SK-N-SH treated with all-trans-retinoic acid at 6 μM for 48 hours (cell line): ENCODE data around the gene RLN3.

Experiments
- ARNTL ChIP-seq: fragments of 450-650 bp; formaldehyde crosslinking; IDR thresholded peaks from 2 replicates; pipeline ENCODE4 v1.5.0; 2020; ENCODE audit warnings: low read depth, mild to moderate bottlenecking, moderate library complexity, borderline replicate concordance
- BACH2 ChIP-seq: fragments of 250-450 bp; sonication (Bioruptor Pico); IDR thresholded peaks from 2 replicates; pipeline ENCODE4 v1.9.0; 2021; ENCODE audit warnings: mild to moderate bottlenecking, borderline replicate concordance
- CREB5 ChIP-seq: fragments of 250-450 bp; sonication (Bioruptor Pico); IDR thresholded peaks from 2 replicates; pipeline ENCODE4 v1.5.1; 2020; ENCODE audit warnings: low read depth, mild to moderate bottlenecking, moderate library complexity
- CSDC2 ChIP-seq: fragments of 250-450 bp; sonication (Bioruptor Pico); IDR thresholded peaks from 2 replicates; pipeline ENCODE4 v1.5.0; 2020; ENCODE audit warnings: mild to moderate bottlenecking, moderate library complexity
- CSRNP3 ChIP-seq: fragments of 250-450 bp; sonication (Bioruptor Pico); IDR thresholded peaks from 2 replicates; pipeline ENCODE4 v1.5.1; 2021; ENCODE audit warnings: mild to moderate bottlenecking, moderate library complexity
- GLIS3 ChIP-seq: fragments of 250-450 bp; sonication (Bioruptor Pico); IDR thresholded peaks from 2 replicates; pipeline ENCODE4 v1.5.0; 2020; ENCODE audit warnings: mild to moderate bottlenecking, moderate library complexity
- PATZ1 ChIP-seq: fragments of 250-450 bp; sonication (Bioruptor Pico); IDR thresholded peaks from 2 replicates; pipeline ENCODE4 v1.8.0; 2020; ENCODE audit warnings: mild to moderate bottlenecking, moderate library complexity, borderline replicate concordance
- RARB ChIP-seq: fragments of 250-450 bp; sonication (Bioruptor Pico); IDR thresholded peaks from 2 replicates; pipeline ENCODE4 v1.8.0; 2021; ENCODE audit warnings: mild to moderate bottlenecking, moderate library complexity
- TCF4 ChIP-seq: fragments of 250-450 bp; sonication (Bioruptor Pico); IDR thresholded peaks from 2 replicates; pipeline ENCODE4 v1.8.0; 2021; ENCODE audit warnings: mild to moderate bottlenecking, moderate library complexity, borderline replicate concordance
- ZC3H10 ChIP-seq: fragments of 250-450 bp; sonication (Bioruptor Pico); IDR thresholded peaks from 2 replicates; pipeline ENCODE4 v1.5.1; 2021; ENCODE audit warnings: mild to moderate bottlenecking, moderate library complexity
- ZFP3 ChIP-seq: fragments of 250-450 bp; sonication (Bioruptor Pico); IDR thresholded peaks from 2 replicates; pipeline ENCODE4 v1.5.0; 2020; ENCODE audit warnings: mild to moderate bottlenecking, moderate library complexity

- no peak for TF ChIP-seq PATZ1
- TF ChIP-seq TCF4 (CRISPR knock-in tag) = no peak
- no peak for TF ChIP-seq BACH2 (CRISPR knock-in tag)
- TF ChIP-seq CSRNP3 = no peak
- no peak for TF ChIP-seq RARB (CRISPR knock-in tag)
- no peak for TF ChIP-seq ZFP3 (CRISPR knock-in tag)
- TF ChIP-seq GLIS3 = no peak
- TF ChIP-seq ZC3H10 (CRISPR knock-in tag) = no peak
- no peak for TF ChIP-seq ARNTL (CRISPR knock-in tag)
- TF ChIP-seq CSDC2 (CRISPR knock-in tag) = no peak
- no peak for TF ChIP-seq CREB5 (CRISPR knock-in tag)
Measured at GRCh38 chr19:14061081-14061749, 33.3 kb downstream of the RLN3 start.
